HepG2 (cell line): ENCODE measurements around the gene SLC13A5. TPM values are rescaled to one million over a fixed set of nuclear protein-coding genes. Genes with fewer than 3 reads are reported as not detected.
A peak's percentile ranks its signal among the peaks of the same experiment; 100 is the strongest.

Source experiments
- ATAC-seq: fragments of 200-7000 bp; cut with Tn5 transposase; 3 replicates; pipeline ENCODE4 v1.9.1; 2020; ENCODE audit warnings: mild to moderate bottlenecking, moderate library complexity
- BruUV-seq: library from RNA; stranded (reverse); fragments of 400-500 nt; replicated peaks from 2 replicates; lab custom pipeline; 2021; lab: Mats Ljungman, UMichigan
- CTCF ChIA-PET: fragments of 300-600 bp; formaldehyde crosslinking; extraction: SDS; loops from one replicate; lab custom pipeline; 2021; ENCODE audit warnings: low total read pairs, inconsistent platforms, low intra/inter-chr PET ratio; lab: Yijun Ruan, JAX
- POLR2A ChIA-PET: fragments of 350-600 bp; sonication (Branson Sonifier 250); formaldehyde crosslinking; loops from one replicate; lab custom pipeline; 2020; ENCODE audit warnings: antibody characterized with exemption, inconsistent platforms; lab: Yijun Ruan, JAX
- DNase-seq: peaks from one replicate; pipeline ENCODE4 v3.0.0-alpha.2; 2015; ENCODE audit warnings: low spot score
- FAIRE-seq: peaks from 3 replicates; lab custom pipeline; 2011; peaks lifted over from hg19 to GRCh38; lab: Jason Lieb, UNC
- H2AFZ ChIP-seq: one replicate; pipeline ENCODE4 v1.6.1; 2011; ENCODE audit warnings: low read length, inconsistent platforms
- H3K27ac ChIP-seq: fragments of 300-600 bp; 3 replicates; pipeline ENCODE4 v1.8.0; 2011; ENCODE audit warnings: mixed run types, mild to moderate bottlenecking, mixed read lengths, low read length, inconsistent platforms; ENCODE audit not compliant: insufficient read depth; ENCODE audit errors: extremely low read length
- H3K27me3 ChIP-seq, 2 experiments: fragments of 200-600 bp in 1 of 2; 2 replicates in 1 of 2; 3 replicates in 1 of 2; pipeline versions ENCODE4 v1.6.0 to v1.8.0; 2011; ENCODE audit warnings: low read length in 2 of 2, mild to moderate bottlenecking in 2 of 2, moderate library complexity in 2 of 2, inconsistent platforms in 1 of 2; ENCODE audit not compliant: insufficient read depth in 2 of 2, control insufficient read depth in 1 of 2
- H3K36me3 ChIP-seq, 2 experiments: fragments of 200-600 bp in 1 of 2; replicated peaks in 1 of 2; 2 replicates in 1 of 2; 3 replicates in 1 of 2; pipeline versions ENCODE4 v1.5.1 to v1.8.0; 2011; ENCODE audit warnings: low read length in 2 of 2, inconsistent platforms in 1 of 2; ENCODE audit not compliant: insufficient read depth in 2 of 2, control insufficient read depth in 1 of 2
- H3K4me1 ChIP-seq: 2 replicates; pipeline ENCODE4 v1.5.1; 2012; ENCODE audit warnings: low read length, inconsistent platforms; ENCODE audit not compliant: insufficient read depth
- H3K4me2 ChIP-seq: 2 replicates; pipeline ENCODE4 v1.6.0; 2011; ENCODE audit warnings: low read depth, low read length, inconsistent platforms
- H3K4me3 ChIP-seq, 3 experiments: fragments of 200-600 bp in 1 of 3; sonication (generic), shearing (Covaris generic) in 1 of 3; replicated peaks in 1 of 3; 2 replicates each; pipeline ENCODE4 v1.5.1; 2011 to 2016; ENCODE audit warnings: low read length in 3 of 3, inconsistent platforms in 2 of 3, low read depth in 2 of 3, mild to moderate bottlenecking in 2 of 3, control low read depth in 1 of 3, mixed read lengths in 1 of 3; ENCODE audit not compliant: insufficient read depth in 1 of 3
- H3K79me2 ChIP-seq: one replicate; pipeline ENCODE4 v1.6.1; 2011; ENCODE audit warnings: low read length, inconsistent platforms; ENCODE audit not compliant: insufficient read depth
- H3K9ac ChIP-seq: 2 replicates; pipeline ENCODE4 v1.6.0; 2011; ENCODE audit warnings: mild to moderate bottlenecking, low read depth, low read length, inconsistent platforms; ENCODE audit not compliant: insufficient read depth
- H3K9me3 ChIP-seq: 2 replicates; pipeline ENCODE4 v1.5.1; 2012; ENCODE audit warnings: mild to moderate bottlenecking, low read length
- H4K20me1 ChIP-seq: 2 replicates; pipeline ENCODE4 v1.6.0; 2011; ENCODE audit warnings: inconsistent platforms, mild to moderate bottlenecking, low read length, moderate library complexity; ENCODE audit not compliant: insufficient read depth
- ARID2 ChIP-seq: sonication (generic); formaldehyde crosslinking; IDR thresholded peaks from 2 replicates; pipeline ENCODE4 v1.8.1; 2022; ENCODE audit warnings: mild to moderate bottlenecking, missing genetic modification reagents, borderline replicate concordance
- CBX1 ChIP-seq: IDR thresholded peaks from one replicate; pipeline ENCODE4 v1.6.1; 2016; ENCODE audit warnings: antibody characterized with exemption, low read depth
- FIP1L1 ChIP-seq: fragments of 200-400 bp; formaldehyde crosslinking; IDR thresholded peaks from 2 replicates; pipeline ENCODE4 v1.6.1; 2018; ENCODE audit warnings: low read depth, mild to moderate bottlenecking, low read length, moderate library complexity, borderline replicate concordance; ENCODE audit not compliant: insufficient read depth
- FOXC1 ChIP-seq: sonication (generic); formaldehyde crosslinking; IDR thresholded peaks from 2 replicates; pipeline ENCODE4 v1.8.0; 2022; ENCODE audit warnings: mild to moderate bottlenecking, missing genetic modification reagents, borderline replicate concordance
- KAT8 ChIP-seq: IDR thresholded peaks from 2 replicates; pipeline ENCODE4 v1.6.1; 2016; ENCODE audit warnings: missing genetic modification reagents, missing compliant biosample characterization
- KLF13 ChIP-seq: sonication (generic); formaldehyde crosslinking; IDR thresholded peaks from 2 replicates; pipeline ENCODE4 v1.4.0; 2020; ENCODE audit warnings: mild to moderate bottlenecking, missing genetic modification reagents
- MEIS2 ChIP-seq: sonication (generic); formaldehyde crosslinking; IDR thresholded peaks from 2 replicates; pipeline ENCODE4 v1.9.0; 2021; ENCODE audit warnings: mild to moderate bottlenecking, missing genetic modification reagents
- MTF1 ChIP-seq: sonication (generic); formaldehyde crosslinking; IDR thresholded peaks from 2 replicates; pipeline ENCODE4 v1.5.0; 2020; ENCODE audit warnings: missing genetic modification reagents
- MZF1 ChIP-seq: sonication (generic); formaldehyde crosslinking; IDR thresholded peaks from 2 replicates; pipeline ENCODE4 v1.8.1; 2023; ENCODE audit warnings: mild to moderate bottlenecking, missing genetic modification reagents, borderline replicate concordance
- THAP11 ChIP-seq: IDR thresholded peaks from 2 replicates; pipeline ENCODE4 v1.6.1; 2016; ENCODE audit warnings: missing biosample characterization, missing genetic modification reagents
- ZFP37 ChIP-seq: sonication (generic); formaldehyde crosslinking; IDR thresholded peaks from 2 replicates; pipeline ENCODE4 v1.4.0; 2020; ENCODE audit warnings: missing genetic modification reagents, borderline replicate concordance
- ZNF225 ChIP-seq: sonication (generic); formaldehyde crosslinking; IDR thresholded peaks from 2 replicates; pipeline ENCODE4 v1.4.0; 2020; ENCODE audit warnings: mild to moderate bottlenecking, missing genetic modification reagents
- ZNF878 ChIP-seq: sonication (generic); formaldehyde crosslinking; IDR thresholded peaks from 2 replicates; pipeline ENCODE4 v1.8.1; 2023; ENCODE audit warnings: mild to moderate bottlenecking, missing genetic modification reagents, moderate library complexity
- WGBS: methylation state at CpG from one replicate; pipeline ENCODE4 v1.1.6; 2017; ENCODE audit warnings: low lambda C conversion rate; 5-methylcytosine and 5-hydroxymethylcytosine counted together
- in situ Hi-C: cut with HindIII; loops from 2 replicates; pipeline ENCODE4 v1.10.0; 2017; ENCODE audit warnings: low pct_unique_long_range_greater_than_20kb; ENCODE audit not compliant: extremely low pct_ligation_motif_present
- intact Hi-C: fragments of 100-400 bp; cut with micrococcal nuclease; formaldehyde crosslinking; loops from one replicate; pipeline ENCODE4 v1.10.0; 2022; ENCODE audit not compliant: unreplicated experiment
- polyA plus RNA-seq, 8 experiments: library from polyadenylated mRNA; depleted of rRNA in 3 of 8; stranded (reverse) in 7 of 8; unstranded in 1 of 8; fragments of >200 nt; fragmentation: Illumina TruSeq in 4 of 8; extraction: Trizol in 4 of 8; gene quantifications; 2 replicates each; pipeline versions ENCODE4 v1.2.1 to v1.2.3, GENCODE V29; 2011 to 2016; ENCODE audit warnings: low read depth in 4 of 8, missing spikeins in 1 of 8, mixed read lengths in 1 of 8; ENCODE audit not compliant: insufficient read depth in 1 of 8
- total RNA-seq, 5 experiments: library from RNA; depleted of rRNA; stranded (reverse); fragments of >200 nt; fragmentation: Illumina TruSeq; extraction: Trizol; gene quantifications; 2 replicates each; pipeline ENCODE4 v1.2.3, GENCODE V29; 2016; ENCODE audit warnings: low read depth in 1 of 5
- TF ChIP-seq, protein P1 (sequence below): sonication (generic); formaldehyde crosslinking; IDR thresholded peaks from 2 replicates; pipeline ENCODE4 v1.4.0; 2020; ENCODE audit warnings: mild to moderate bottlenecking, missing genetic modification reagents
- TF ChIP-seq, protein P2 (sequence below): IDR thresholded peaks from 2 replicates; pipeline ENCODE4 v1.6.1; 2016; ENCODE audit warnings: low read depth
- TF ChIP-seq, protein P3 (sequence below): sonication (generic); formaldehyde crosslinking; IDR thresholded peaks from 2 replicates; pipeline ENCODE4 v1.5.0; 2020; ENCODE audit warnings: missing genetic modification reagents
- TF ChIP-seq, protein P4 (sequence below): sonication (generic); formaldehyde crosslinking; IDR thresholded peaks from 2 replicates; pipeline ENCODE4 v1.4.0; 2020; ENCODE audit warnings: missing genetic modification reagents

The SLC13A5 gene
- total and polyA plus RNA-seq, 2 of the 13 experiments (the other 11 are each of a cell fraction or from before 2014, with no cell fraction given): 42.8 to 310 TPM

DNA sequence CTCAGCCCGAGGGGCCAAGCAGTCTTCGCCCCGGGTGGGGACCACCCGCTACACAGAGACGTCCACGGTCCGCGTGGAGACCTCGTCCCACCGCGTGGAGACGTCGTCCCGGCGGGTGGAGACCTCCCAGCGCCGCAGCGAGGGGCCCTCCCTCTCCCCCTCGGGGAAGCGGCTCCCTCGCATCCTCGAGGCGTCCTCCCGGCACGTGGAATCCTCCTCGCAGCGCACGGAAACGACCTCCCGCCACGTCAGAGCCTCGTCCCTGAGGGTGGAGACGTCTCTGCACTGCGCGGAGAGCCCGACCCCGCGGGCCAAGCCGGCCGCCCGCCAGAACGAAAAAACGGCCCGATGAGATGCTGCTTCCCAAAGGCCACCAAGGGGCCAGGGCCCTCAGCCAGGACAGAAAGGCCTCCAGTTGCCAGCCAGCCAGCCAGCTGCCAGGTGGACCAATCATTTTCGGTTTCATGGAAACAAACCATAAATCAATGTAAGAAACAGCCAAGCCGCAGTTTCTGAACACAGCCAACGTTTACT is 61.2 kb downstream of the SLC13A5 start (continued):
- TF ChIP-seq, protein P1, sequence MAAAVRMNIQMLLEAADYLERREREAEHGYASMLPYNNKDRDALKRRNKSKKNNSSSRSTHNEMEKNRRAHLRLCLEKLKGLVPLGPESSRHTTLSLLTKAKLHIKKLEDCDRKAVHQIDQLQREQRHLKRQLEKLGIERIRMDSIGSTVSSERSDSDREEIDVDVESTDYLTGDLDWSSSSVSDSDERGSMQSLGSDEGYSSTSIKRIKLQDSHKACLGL (CRISPR knock-in tag): peak; percentile 99

DNA sequence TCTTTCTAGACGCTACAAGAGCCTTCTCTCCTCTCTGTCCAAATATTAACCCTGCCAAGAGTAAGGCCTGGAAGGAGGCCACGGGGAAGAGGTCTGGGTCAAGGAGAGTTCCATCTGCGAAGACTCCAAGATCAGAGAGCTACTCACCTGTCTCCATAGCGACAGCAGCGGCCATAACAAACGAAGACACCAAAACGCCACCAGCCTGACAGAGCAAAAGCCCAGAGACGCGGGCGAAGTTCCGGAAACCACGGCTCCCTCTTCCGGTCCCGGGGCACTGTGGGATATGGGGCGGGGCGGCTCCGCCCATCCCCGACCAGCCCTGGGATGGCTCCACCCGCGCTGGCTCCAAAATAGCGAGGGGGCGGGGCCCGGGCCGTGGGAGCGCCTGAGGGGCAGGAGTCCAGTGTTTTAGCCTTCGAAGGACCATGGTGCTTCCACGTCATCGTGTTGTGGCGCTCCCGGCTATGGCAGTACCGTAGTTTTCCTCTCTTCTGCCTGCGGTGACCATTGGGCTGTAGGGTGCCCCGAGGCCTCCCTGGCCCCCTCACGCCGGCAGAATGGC is 61.7 kb downstream of the SLC13A5 start, which contains the start of the genes C17orf100 and MED31:
Gene C17orf100 (plus strand): TSS at position 409 of the 565 bp plus-strand sequence. CDS start 152 bp downstream, at position 561.
Gene MED31 (minus strand): TSS at position 252 of the 565 bp plus-strand sequence. CDS start 77 bp downstream, at position 175.
- peak; percentile 95 for DNase-seq
- H3K4me1 ChIP-seq: peaks cover 49% of the 10 kb centered on the region
- no peaks in the 10 kb centered on the region for H3K9me3 ChIP-seq
- H3K27ac ChIP-seq: peak within 1 kb of the TSS; percentile 99
- ChIA-PET CTCF (interaction anchor here (1.6 kb wide), 1 partner anchor 62 kb away, joined by 3 read pairs; the partner anchor contains the start of gene SLC13A5), POLR2A (interaction anchor here (0.5 to 1.4 kb wide), 6 partner anchors 9 to 326 kb away, joined by 3 to 8 read pairs (median 4); partner anchors contain the start of genes KIAA0753 and SLC13A5)
- no TSS peak for BruUV-seq
- 0% methylated on average over 5 of the region's 35 CpGs for WGBS
- H3K4me2 ChIP-seq: peak within 1 kb of the TSS; percentile 90
- H3K36me3 ChIP-seq: peaks cover 2 to 7% of the 10 kb centered on the region in 2 experiments; a peak in 4 of 5 replicates
- intact Hi-C loops: loop anchor here (1.0 to 5.0 kb wide), 2 partner anchors 10 to 361 kb away; partner anchors contain the start of genes RNASEK and TXNDC17
- H3K4me3 ChIP-seq: peak within 1 kb of the TSS; percentile 77 to 83 (median 79)
- peaks cover 59% of the 10 kb centered on the region for H3K79me2 ChIP-seq
- H3K27me3 ChIP-seq: no peaks in the 10 kb centered on the region; a peak in 1 of 5 replicates
- H4K20me1 ChIP-seq: peaks cover 14% of the 10 kb centered on the region
- H3K9ac ChIP-seq: peak within 1 kb of the TSS; percentile 99
- peak; percentile 92 for ATAC-seq
- in situ Hi-C loops: no loop called here
- peak; percentile 85 for FAIRE-seq
- H2AFZ ChIP-seq: no peak within 1 kb of the TSS
- TF ChIP-seq MZF1 (CRISPR knock-in tag): no peak
- no peak for TF ChIP-seq ZNF225 (CRISPR knock-in tag)
- TF ChIP-seq CBX1: peak; percentile 19
- TF ChIP-seq, protein P2, sequence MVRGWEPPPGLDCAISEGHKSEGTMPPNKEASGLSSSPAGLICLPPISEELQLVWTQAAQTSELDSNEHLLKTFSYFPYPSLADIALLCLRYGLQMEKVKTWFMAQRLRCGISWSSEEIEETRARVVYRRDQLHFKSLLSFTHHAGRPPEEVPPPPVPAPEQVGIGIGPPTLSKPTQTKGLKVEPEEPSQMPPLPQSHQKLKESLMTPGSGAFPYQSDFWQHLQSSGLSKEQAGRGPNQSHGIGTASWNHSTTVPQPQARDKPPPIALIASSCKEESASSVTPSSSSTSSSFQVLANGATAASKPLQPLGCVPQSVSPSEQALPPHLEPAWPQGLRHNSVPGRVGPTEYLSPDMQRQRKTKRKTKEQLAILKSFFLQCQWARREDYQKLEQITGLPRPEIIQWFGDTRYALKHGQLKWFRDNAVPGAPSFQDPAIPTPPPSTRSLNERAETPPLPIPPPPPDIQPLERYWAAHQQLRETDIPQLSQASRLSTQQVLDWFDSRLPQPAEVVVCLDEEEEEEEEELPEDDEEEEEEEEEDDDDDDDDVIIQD (CRISPR knock-in tag): peak; percentile 19; the same call in 1 of the 2 replicates
- TF ChIP-seq, protein P3, sequence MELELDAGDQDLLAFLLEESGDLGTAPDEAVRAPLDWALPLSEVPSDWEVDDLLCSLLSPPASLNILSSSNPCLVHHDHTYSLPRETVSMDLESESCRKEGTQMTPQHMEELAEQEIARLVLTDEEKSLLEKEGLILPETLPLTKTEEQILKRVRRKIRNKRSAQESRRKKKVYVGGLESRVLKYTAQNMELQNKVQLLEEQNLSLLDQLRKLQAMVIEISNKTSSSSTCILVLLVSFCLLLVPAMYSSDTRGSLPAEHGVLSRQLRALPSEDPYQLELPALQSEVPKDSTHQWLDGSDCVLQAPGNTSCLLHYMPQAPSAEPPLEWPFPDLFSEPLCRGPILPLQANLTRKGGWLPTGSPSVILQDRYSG: peak; percentile 31; the same call in 1 of the 2 replicates
- TF ChIP-seq THAP11 (CRISPR knock-in tag): peak; percentile 90
- no peak for TF ChIP-seq ARID2 (CRISPR knock-in tag)
- TF ChIP-seq MTF1 (CRISPR knock-in tag): no peak
- peak; percentile 76 for TF ChIP-seq KAT8 (CRISPR knock-in tag)
- TF ChIP-seq MEIS2: no peak; the same call in 1 of the 2 replicates
- TF ChIP-seq ZNF878 (CRISPR knock-in tag): 0 out of 2 replicates have a peak, but pooled peaks have one; percentile 75
- TF ChIP-seq KLF13 (CRISPR knock-in tag): no peak
- TF ChIP-seq FOXC1: no peak
- TF ChIP-seq, protein P4, sequence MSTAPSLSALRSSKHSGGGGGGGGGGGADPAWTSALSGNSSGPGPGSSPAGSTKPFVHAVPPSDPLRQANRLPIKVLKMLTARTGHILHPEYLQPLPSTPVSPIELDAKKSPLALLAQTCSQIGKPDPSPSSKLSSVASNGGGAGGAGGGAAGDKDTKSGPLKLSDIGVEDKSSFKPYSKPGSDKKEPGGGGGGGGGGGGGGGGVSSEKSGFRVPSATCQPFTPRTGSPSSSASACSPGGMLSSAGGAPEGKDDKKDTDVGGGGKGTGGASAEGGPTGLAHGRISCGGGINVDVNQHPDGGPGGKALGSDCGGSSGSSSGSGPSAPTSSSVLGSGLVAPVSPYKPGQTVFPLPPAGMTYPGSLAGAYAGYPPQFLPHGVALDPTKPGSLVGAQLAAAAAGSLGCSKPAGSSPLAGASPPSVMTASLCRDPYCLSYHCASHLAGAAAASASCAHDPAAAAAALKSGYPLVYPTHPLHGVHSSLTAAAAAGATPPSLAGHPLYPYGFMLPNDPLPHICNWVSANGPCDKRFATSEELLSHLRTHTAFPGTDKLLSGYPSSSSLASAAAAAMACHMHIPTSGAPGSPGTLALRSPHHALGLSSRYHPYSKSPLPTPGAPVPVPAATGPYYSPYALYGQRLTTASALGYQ (CRISPR knock-in tag): 0 out of 2 replicates have a peak, but pooled peaks have one; percentile 3
- 0 out of 2 replicates have a peak, but pooled peaks have one; percentile 59 for TF ChIP-seq ZFP37 (CRISPR knock-in tag)
- TF ChIP-seq FIP1L1: peak; percentile 37; the same call in 1 of the 2 replicates
